ENCODE data around the gene SIPA1. TPM values are rescaled to one million over a fixed set of nuclear protein-coding genes. Genes with fewer than 3 reads are reported as not detected.
A peak's percentile ranks its signal among the peaks of the same experiment; 100 is the strongest.
"Not testable (repeated sequence)": the region's sequence is repeated elsewhere in the genome, so short reads cannot be mapped to it uniquely, and the experiment has no call there.

The SIPA1 gene
- total RNA-seq, 4 donors from 2014 or later: 19.3 to 60.5 (median 33.3) TPM

DNA sequence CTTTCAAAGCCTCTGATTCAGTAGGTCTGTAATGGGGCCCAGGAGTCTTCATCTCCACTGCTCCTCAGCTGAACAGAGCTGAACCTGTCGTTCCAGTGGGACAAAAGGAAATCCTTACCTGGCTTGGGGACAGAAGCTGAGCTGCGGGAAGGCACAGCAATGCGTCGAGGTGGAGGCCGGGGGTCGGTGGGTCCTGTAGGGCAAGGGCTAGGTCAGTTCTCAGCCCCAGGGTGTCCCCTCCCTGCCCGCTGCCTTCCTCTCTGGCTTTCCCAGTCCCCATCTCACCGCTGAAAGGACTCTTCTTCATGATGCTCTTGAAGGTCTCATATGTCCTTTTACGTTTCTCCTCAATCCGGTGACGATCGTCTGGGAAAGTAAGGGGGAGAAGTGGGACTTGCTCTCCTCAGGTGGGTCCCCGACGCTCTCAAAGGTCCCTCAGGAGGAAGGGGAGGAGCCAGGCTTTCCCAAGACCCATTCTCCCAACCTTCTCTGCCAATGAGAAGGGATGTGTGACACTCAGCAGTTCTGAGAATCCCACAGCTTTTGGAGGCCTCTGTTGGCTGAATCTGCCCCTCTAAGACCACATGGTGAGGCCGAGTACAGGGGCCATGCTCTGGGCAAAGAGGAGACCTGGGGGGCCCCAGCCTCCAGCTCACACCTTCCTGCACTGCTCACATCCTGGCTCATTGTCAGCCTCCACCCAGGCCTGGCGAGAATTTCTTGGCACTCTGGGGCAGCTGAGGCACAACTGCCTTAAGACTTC lies 17.9 kb downstream of the SIPA1 start:
- no peak for DNase-seq (ENCODE audit: low spot score)

GRCh38 chr11:65657426-65657825 lies 19.5 kb downstream of the SIPA1 start:
- DNase-seq (ENCODE audit: low spot score) (no peak), ATAC-seq (ENCODE audit: low FRiP score) (no peak)
- no peak for TF ChIP-seq CTCF (IDR thresholded peaks at IDR 0.05)

More for the DNA sequence above, 17.9 kb downstream of the SIPA1 start:
- no peak for ATAC-seq (ENCODE audit: low FRiP score)
- no peak for TF ChIP-seq CTCF (IDR thresholded peaks at IDR 0.05)

DNA sequence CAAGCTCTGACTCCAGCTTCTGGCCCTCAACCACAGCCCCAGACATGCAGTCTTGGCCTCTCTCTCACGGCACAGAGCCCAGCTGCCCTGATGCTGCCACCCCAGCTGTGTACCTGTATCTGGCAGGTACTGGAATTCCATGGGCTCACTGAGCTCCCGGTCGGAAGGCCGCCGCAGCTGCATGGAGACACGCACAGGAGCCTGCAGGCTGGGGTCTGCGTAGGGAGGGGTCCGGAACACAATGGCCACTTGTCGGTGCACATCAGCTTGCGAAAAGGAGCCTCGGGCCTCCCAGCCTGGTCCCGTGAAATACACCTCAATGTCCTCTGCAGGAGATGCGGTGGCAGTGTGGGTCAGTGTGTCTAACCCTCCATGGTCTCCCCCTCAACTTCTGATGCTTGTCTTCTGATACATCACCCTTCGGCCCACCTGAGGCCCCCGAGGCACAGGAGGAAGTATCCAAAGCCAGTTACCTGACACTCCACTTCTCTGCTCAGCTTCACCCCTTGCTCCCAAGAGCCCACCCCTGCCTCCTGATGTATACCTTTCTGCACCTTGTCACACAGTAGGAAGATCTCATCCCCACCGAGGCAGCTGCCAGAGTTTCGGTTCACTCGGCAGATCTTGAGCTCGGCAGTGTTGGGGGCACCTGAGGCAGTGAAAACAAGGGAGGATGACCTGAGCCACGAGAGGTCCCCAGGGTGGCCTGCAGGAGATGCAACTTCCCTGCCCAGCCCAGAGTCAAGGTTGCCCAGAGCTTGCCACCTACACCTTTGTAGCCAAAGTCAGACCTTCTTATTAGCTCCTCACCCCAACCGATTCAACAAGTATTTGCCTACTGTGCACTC lies 20.5 kb downstream of the SIPA1 start:
- DNase-seq (ENCODE audit: low spot score) (no peak), ATAC-seq (ENCODE audit: low FRiP score) (no peak)
- TF ChIP-seq CTCF (IDR thresholded peaks at IDR 0.05): no peak

DNA sequence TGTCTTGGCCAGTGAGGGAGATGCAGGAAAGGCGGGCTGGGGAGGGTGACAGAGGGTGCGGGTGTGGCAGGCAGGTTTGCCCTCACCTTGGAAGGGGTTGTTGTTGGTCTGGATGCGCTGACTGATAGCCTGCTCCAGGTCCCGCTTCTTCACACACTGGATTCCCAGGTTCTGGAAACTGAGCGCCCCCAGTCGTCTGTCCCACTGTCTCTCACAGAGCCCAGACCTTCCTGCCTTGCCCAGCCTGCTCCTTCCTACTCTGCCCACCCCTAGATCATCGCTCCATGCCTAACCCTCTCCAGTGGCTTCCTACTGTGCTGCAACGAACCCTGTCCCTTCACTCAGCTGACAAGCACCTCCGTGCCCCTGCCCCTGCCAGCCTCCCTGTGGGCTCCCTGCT lies 22.1 kb downstream of the SIPA1 start:
- no peak for TF ChIP-seq CTCF (IDR thresholded peaks at IDR 0.05)
- DNase-seq (ENCODE audit: low spot score) (no peak), ATAC-seq (ENCODE audit: low FRiP score) (no peak)

GRCh38 chr11:65660908-65661307 lies 23.0 kb downstream of the SIPA1 start:
- not testable (repeated sequence) for DNase-seq (ENCODE audit: low spot score); ATAC-seq (ENCODE audit: low FRiP score)

- TF ChIP-seq CTCF (IDR thresholded peaks at IDR 0.05): no peak
- no peak for DNase-seq (ENCODE audit: low spot score)
- ATAC-seq (ENCODE audit: low FRiP score): no peak
These were observed 23.8 kb downstream of the SIPA1 start for GRCh38 chr11:65661599-65662246.

DNA sequence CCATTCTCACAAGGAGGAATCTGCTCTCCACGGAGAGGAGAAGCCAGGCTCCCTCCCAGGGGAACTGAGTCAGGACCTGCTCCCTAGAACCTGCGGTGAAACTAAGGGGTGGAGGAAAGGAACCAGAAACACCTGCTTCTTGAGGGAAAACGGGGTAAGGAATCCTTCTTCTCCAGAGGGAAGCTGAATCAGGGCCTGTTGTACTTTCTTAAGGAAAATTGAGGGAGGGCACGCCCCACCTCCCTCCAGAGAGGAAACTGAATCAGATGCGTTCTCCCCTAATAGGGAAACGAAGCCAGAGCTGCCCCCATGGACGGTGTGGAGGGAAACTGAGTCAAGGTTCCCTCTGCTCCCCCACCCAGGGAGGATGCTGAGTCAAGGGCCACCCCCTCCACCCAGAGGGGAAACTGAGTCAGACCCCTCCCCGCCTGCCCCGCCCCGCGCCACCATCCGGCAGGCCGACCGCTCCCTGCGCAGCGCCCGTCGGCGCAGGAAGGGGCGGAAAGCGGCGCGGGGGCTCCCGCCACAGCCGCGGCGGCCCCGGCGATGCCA lies 24.4 kb downstream of the SIPA1 start:
- no peak for TF ChIP-seq CTCF (IDR thresholded peaks at IDR 0.05)
- no peak for DNase-seq (ENCODE audit: low spot score)
- peak; percentile 3 for ATAC-seq (ENCODE audit: low FRiP score)
